ENCODE data around the gene APP.

GRCh38 chr21:26153758-26154157, 16.8 kb downstream of the APP start:
- TF ChIP-seq POLR2AphosphoS5 (IDR thresholded peaks at IDR 0.05) (no peak), EP300 (IDR thresholded peaks at IDR 0.05) (no peak), POLR2A (IDR thresholded peaks at IDR 0.05) (no peak)
- TF ChIP-seq, protein P1, sequence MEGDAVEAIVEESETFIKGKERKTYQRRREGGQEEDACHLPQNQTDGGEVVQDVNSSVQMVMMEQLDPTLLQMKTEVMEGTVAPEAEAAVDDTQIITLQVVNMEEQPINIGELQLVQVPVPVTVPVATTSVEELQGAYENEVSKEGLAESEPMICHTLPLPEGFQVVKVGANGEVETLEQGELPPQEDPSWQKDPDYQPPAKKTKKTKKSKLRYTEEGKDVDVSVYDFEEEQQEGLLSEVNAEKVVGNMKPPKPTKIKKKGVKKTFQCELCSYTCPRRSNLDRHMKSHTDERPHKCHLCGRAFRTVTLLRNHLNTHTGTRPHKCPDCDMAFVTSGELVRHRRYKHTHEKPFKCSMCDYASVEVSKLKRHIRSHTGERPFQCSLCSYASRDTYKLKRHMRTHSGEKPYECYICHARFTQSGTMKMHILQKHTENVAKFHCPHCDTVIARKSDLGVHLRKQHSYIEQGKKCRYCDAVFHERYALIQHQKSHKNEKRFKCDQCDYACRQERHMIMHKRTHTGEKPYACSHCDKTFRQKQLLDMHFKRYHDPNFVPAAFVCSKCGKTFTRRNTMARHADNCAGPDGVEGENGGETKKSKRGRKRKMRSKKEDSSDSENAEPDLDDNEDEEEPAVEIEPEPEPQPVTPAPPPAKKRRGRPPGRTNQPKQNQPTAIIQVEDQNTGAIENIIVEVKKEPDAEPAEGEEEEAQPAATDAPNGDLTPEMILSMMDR (IDR thresholded peaks at IDR 0.05): no peak
